ENCODE data around the gene RAB11FIP3. TPM values are rescaled to one million over a fixed set of nuclear protein-coding genes. Genes with fewer than 3 reads are reported as not detected.
A peak's percentile ranks its signal among the peaks of the same experiment; 100 is the strongest.

The RAB11FIP3 gene
- total RNA-seq, 2 donors from 2014 or later, result 62.7 to 68.9 TPM

DNA sequence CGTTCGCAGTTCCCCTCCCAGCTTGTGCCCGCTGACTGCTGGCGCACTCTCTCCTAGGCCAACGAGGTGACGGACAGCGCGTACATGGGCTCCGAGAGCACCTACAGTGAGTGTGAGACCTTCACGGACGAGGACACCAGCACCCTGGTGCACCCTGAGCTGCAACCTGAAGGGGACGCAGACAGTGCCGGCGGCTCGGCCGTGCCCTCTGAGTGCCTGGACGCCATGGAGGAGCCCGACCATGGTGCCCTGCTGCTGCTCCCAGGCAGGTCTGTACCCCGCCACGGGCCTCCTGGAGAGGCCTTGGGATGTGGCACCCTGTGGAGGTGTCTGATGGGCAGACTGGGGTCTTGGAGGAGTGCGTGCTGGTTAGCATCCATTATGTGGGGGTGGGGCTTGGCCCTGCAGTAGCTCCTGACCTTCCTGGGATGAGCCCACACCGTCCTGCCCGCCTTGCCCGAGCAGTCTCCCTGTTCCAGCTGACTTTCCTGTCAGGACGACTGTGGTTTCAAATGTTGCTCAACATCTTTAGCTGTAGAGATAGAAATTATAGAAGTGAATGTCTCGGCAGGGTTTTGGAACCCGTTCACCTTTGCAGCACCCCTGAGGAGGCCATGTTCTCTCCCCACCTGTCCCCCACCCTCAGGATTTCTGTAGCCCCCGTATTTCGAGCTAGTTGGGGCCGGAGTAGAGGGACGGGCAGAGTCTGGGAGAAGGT is 57.2 kb downstream of the RAB11FIP3 start:
- WGBS, 2 experiments (ENCODE audit: insufficient coverage in 1 of 2, insufficient read length in 1 of 2), result 90 to 92% methylated on average over 24 to 31 of the region's 31 CpGs
- peak overlapping the region; percentile 97 for H3K27ac Mint-ChIP-seq
- H3K9me3 ChIP-seq (ENCODE audit: control insufficient read depth, low read length), result no peaks in the 10 kb centered on the region
- peaks cover 23% of the 10 kb centered on the region for H3K36me3 ChIP-seq (ENCODE audit: control insufficient read depth, insufficient read depth, low read length)
- H3K36me3 Mint-ChIP-seq (ENCODE audit: low read depth), result peaks cover 25% of the 10 kb centered on the region
- peak overlapping the region; percentile 67 for H3K27ac ChIP-seq (ENCODE audit: low read depth, low read length)
- no peak for DNase-seq
- no peaks in the 10 kb centered on the region for H3K27me3 ChIP-seq (ENCODE audit: control insufficient read depth, insufficient read depth, low read length, poor library complexity, severe bottlenecking)
- peaks cover 28% of the 10 kb centered on the region for H3K4me1 Mint-ChIP-seq
- no peaks in the 10 kb centered on the region for H3K9me3 Mint-ChIP-seq
- H3K4me3 Mint-ChIP-seq, result peak overlapping the region; percentile 33
- H3K9ac ChIP-seq (ENCODE audit: extremely low read depth, low read length, poor library complexity, severe bottlenecking), result peak overlapping the region; percentile 54
- peaks cover 21% of the 10 kb centered on the region for H3K4me1 ChIP-seq (ENCODE audit: control insufficient read depth, insufficient read depth, low read length)
- TF ChIP-seq, protein P1, sequence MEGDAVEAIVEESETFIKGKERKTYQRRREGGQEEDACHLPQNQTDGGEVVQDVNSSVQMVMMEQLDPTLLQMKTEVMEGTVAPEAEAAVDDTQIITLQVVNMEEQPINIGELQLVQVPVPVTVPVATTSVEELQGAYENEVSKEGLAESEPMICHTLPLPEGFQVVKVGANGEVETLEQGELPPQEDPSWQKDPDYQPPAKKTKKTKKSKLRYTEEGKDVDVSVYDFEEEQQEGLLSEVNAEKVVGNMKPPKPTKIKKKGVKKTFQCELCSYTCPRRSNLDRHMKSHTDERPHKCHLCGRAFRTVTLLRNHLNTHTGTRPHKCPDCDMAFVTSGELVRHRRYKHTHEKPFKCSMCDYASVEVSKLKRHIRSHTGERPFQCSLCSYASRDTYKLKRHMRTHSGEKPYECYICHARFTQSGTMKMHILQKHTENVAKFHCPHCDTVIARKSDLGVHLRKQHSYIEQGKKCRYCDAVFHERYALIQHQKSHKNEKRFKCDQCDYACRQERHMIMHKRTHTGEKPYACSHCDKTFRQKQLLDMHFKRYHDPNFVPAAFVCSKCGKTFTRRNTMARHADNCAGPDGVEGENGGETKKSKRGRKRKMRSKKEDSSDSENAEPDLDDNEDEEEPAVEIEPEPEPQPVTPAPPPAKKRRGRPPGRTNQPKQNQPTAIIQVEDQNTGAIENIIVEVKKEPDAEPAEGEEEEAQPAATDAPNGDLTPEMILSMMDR (conservative IDR thresholded peaks at IDR 0.05), result no peak
- H3K4me3 ChIP-seq (ENCODE audit: low read length), result no peak overlapping the region
- no peaks in the 10 kb centered on the region for H3K27me3 Mint-ChIP-seq (ENCODE audit: insufficient read depth)

DNA sequence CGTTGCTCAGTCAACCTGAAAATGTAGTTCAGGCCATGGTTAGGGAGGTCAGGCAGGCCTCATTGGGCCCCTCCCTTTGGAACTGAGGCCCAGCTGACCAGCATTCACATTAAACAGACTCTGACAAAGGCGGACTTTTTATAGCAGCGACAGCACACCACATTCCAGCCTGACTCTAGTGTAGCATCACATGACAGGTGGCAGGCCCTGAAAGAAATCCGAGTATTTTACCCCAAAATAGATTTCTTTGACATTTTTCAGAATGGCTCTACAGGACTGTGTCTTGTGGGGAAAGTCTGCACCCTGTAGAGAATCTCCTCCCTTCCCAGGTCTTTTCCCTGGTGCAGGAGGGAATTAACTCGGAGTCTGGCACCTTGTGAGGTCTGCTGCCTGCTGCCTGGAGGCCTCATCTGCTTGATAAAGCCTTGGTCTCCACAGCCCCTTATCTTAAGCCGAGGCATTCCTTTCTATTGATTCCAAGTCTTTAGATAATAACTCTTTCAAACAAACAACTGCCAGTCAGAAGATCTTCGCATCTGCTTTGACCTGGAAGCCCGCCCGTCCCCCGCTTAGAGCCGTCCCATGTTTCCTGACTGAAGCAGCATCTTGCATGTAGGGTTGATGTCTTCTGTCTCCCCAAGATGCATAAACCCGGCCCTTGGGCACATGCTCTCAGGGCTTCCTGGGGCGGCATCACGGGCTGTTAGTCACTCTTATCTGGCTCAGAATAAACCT is 58.1 kb downstream of the RAB11FIP3 start:
- Mint-ChIP-seq H3K9me3 (no peaks in the 10 kb centered on the region), H3K36me3 (ENCODE audit: low read depth) (peaks cover 28% of the 10 kb centered on the region), H3K27me3 (ENCODE audit: insufficient read depth) (no peaks in the 10 kb centered on the region), H3K27ac (peak overlapping the region; percentile 97), H3K4me1 (peaks cover 28% of the 10 kb centered on the region), H3K4me3 (peak overlapping the region; percentile 34)
- 18 to 40% methylated on average over 11 to 14 of the region's 14 CpGs for WGBS, 2 experiments (ENCODE audit: insufficient coverage in 1 of 2, insufficient read length in 1 of 2)
- H3K36me3 ChIP-seq (ENCODE audit: control insufficient read depth, insufficient read depth, low read length), result peaks cover 26% of the 10 kb centered on the region
- peak; percentile 92 for DNase-seq
- H3K27ac ChIP-seq (ENCODE audit: low read depth, low read length), result peak overlapping the region; percentile 67
- peaks cover 21% of the 10 kb centered on the region for H3K4me1 ChIP-seq (ENCODE audit: control insufficient read depth, insufficient read depth, low read length)
- TF ChIP-seq, protein P1 (conservative IDR thresholded peaks at IDR 0.05), result no peak
- peak overlapping the region; percentile 54 for H3K9ac ChIP-seq (ENCODE audit: extremely low read depth, low read length, poor library complexity, severe bottlenecking)
- no peak overlapping the region for H3K4me3 ChIP-seq (ENCODE audit: low read length)
- no peaks in the 10 kb centered on the region for H3K9me3 ChIP-seq (ENCODE audit: control insufficient read depth, low read length)
- no peaks in the 10 kb centered on the region for H3K27me3 ChIP-seq (ENCODE audit: control insufficient read depth, insufficient read depth, low read length, poor library complexity, severe bottlenecking)

DNA sequence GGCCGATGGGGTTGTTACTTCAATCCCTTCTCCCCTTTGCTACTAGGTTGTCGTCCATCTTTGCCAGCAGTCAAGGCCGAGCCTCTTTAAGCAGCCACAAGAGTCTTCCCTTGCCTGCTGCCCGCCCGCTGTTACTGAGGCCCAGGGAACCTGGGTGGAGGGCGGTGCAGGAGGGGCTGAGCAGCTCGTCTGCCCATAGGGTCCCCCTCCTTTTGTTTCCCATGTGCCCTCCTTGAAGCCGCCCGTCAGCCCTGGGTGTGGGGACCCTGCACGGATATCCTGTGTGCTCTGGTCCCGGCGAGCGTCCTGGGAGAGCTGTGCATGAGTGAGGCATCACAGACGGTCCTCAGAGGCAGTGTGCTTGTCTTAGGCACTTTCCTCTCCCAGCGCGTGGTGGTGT is 64.2 kb downstream of the RAB11FIP3 start:
- 96 to 100% methylated on average over 7 to 16 of the region's 16 CpGs for WGBS, 2 experiments (ENCODE audit: insufficient coverage in 1 of 2, insufficient read length in 1 of 2)
- H3K27me3 ChIP-seq (ENCODE audit: control insufficient read depth, insufficient read depth, low read length, poor library complexity, severe bottlenecking), result no peaks in the 10 kb centered on the region
- Mint-ChIP-seq H3K27me3 (ENCODE audit: insufficient read depth) (no peaks in the 10 kb centered on the region), H3K4me1 (peaks cover 15% of the 10 kb centered on the region), H3K27ac (no peak overlapping the region), H3K9me3 (no peaks in the 10 kb centered on the region), H3K4me3 (no peak overlapping the region), H3K36me3 (ENCODE audit: low read depth) (peaks cover 57% of the 10 kb centered on the region)
- H3K36me3 ChIP-seq (ENCODE audit: control insufficient read depth, insufficient read depth, low read length), result peaks cover 59% of the 10 kb centered on the region
- TF ChIP-seq, protein P1 (conservative IDR thresholded peaks at IDR 0.05), result no peak
- no peak for DNase-seq
- H3K4me3 ChIP-seq (ENCODE audit: low read length), result no peak overlapping the region
- no peak overlapping the region for H3K27ac ChIP-seq (ENCODE audit: low read depth, low read length)
- no peak overlapping the region for H3K9ac ChIP-seq (ENCODE audit: extremely low read depth, low read length, poor library complexity, severe bottlenecking)
- H3K4me1 ChIP-seq (ENCODE audit: control insufficient read depth, insufficient read depth, low read length), result peaks cover 16% of the 10 kb centered on the region
- no peaks in the 10 kb centered on the region for H3K9me3 ChIP-seq (ENCODE audit: control insufficient read depth, low read length)
